ENCODE data around the gene FRS2.
"Not testable (repeated sequence)": the region's sequence is repeated elsewhere in the genome, so short reads cannot be mapped to it uniquely, and the experiment has no call there.

The FRS2 gene

DNA sequence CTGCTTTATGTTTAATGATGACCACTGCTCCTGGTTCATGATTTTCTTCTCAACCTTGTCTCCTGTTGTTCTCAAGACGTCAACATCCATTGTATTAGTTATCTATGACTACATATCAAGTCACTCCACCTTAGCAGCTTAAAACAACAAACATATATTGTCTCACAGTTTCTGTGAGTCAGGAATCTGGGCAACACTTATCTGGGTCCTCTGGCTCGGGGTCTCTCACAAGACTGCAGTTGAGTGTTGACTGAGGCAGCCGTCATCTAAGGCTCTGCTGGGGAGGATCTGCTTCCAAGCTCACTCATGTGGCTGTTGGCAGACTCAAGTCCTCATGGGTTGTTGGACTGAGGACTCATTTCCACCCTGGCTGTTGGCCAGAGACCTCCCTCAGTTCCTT lies 27.3 kb upstream of the FRS2 start:
- Histone ChIP-seq H3K4me3 (ENCODE audit: severe bottlenecking) (no peak overlapping the region), H3K36me3 (ENCODE audit: low read depth) (no peaks in the 10 kb centered on the region), H3K27ac (ENCODE audit: poor library complexity, severe bottlenecking) (no peak overlapping the region), H3K4me1 (ENCODE audit: insufficient read depth, poor library complexity, severe bottlenecking) (no peaks in the 10 kb centered on the region), H3K9me3 (ENCODE audit: severe bottlenecking) (no peaks in the 10 kb centered on the region), H3K27me3 (ENCODE audit: insufficient read depth, poor library complexity, severe bottlenecking) (no peaks in the 10 kb centered on the region)
- ATAC-seq (ENCODE audit: low read depth): peak; percentile 19; the same call in 1 of the 3 replicates
- DNase-seq (ENCODE audit: low spot score): no peak
- no peak for TF ChIP-seq CTCF (IDR thresholded peaks at IDR 0.05; ENCODE audit: poor library complexity, severe bottlenecking)

GRCh38 chr12:69443916-69444315 lies 26.3 kb upstream of the FRS2 start:
- DNase-seq (ENCODE audit: low spot score): no peak
- no peaks in the 10 kb centered on the region for H3K27me3 ChIP-seq (ENCODE audit: insufficient read depth, poor library complexity, severe bottlenecking)
- H3K4me1 ChIP-seq (ENCODE audit: insufficient read depth, poor library complexity, severe bottlenecking): no peaks in the 10 kb centered on the region
- no peaks in the 10 kb centered on the region for H3K36me3 ChIP-seq (ENCODE audit: low read depth)
- ATAC-seq (ENCODE audit: low read depth): no peak; the same call in 2 of the 3 replicates
- no peaks in the 10 kb centered on the region for H3K9me3 ChIP-seq (ENCODE audit: severe bottlenecking)
- no peak overlapping the region for H3K4me3 ChIP-seq (ENCODE audit: severe bottlenecking)
- no peak for TF ChIP-seq CTCF (IDR thresholded peaks at IDR 0.05; ENCODE audit: poor library complexity, severe bottlenecking)
- no peak overlapping the region for H3K27ac ChIP-seq (ENCODE audit: poor library complexity, severe bottlenecking)

- no peak overlapping the region for H3K4me3 ChIP-seq (ENCODE audit: severe bottlenecking)
- no peak for TF ChIP-seq CTCF (IDR thresholded peaks at IDR 0.05; ENCODE audit: poor library complexity, severe bottlenecking)
- H3K4me1 ChIP-seq (ENCODE audit: insufficient read depth, poor library complexity, severe bottlenecking): no peaks in the 10 kb centered on the region
- H3K9me3 ChIP-seq (ENCODE audit: severe bottlenecking): no peaks in the 10 kb centered on the region
- no peaks in the 10 kb centered on the region for H3K36me3 ChIP-seq (ENCODE audit: low read depth)
- ATAC-seq (ENCODE audit: low read depth) (no peak), DNase-seq (ENCODE audit: low spot score) (no peak)
- no peaks in the 10 kb centered on the region for H3K27me3 ChIP-seq (ENCODE audit: insufficient read depth, poor library complexity, severe bottlenecking)
- H3K27ac ChIP-seq (ENCODE audit: poor library complexity, severe bottlenecking): no peak overlapping the region
Observed at GRCh38 chr12:69447892-69448291, 22.3 kb upstream of the FRS2 start.

DNA sequence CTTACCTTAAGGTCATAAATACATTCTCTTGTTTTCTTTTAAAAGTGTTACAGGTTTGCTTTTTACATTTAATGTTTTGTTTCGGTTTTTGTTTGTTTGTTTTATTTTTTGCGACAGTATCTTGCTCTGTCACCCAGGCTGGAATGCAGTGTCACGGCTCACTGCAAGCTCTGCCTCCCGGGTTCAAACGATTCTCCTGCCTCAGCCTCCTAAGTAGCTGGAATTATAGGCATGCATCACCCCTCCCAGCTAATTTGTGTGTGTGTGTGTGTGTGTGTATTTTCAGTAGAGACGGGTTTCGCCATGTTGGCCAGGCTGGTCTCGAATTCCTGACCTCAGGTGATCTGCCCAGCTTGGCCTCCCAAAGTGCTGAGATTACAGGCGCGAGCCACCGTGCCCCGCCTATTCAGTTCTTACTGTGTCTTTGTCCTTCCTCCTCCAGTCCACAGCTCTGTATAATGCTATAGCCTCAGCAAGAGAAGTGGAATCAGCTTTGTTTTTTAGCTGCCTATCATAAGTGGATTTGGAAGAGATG lies 17.5 kb upstream of the FRS2 start:
- not testable (repeated sequence) for DNase-seq (ENCODE audit: low spot score); ATAC-seq (ENCODE audit: low read depth)

DNA sequence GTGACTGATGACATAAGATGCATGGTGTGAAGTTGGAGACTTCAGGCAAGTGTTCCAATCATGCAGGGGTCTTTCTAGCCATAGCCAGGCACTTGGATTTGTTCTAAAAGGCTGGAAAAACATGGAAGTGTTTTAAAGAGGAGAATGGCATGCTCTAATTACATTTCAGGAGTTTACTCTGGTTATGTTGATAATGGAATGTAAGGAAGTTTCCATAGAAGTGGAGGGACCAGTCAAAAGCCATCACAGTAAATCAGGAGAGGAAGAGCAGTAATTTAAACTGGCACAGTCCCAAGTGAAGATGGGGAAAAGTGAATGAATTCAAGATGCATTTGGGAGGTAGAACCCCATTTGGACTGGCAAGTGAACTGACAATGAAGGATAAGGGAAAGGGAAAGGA lies 13.9 kb upstream of the FRS2 start:
- Histone ChIP-seq H3K27me3 (ENCODE audit: insufficient read depth, poor library complexity, severe bottlenecking) (no peaks in the 10 kb centered on the region), H3K27ac (ENCODE audit: poor library complexity, severe bottlenecking) (no peak overlapping the region), H3K36me3 (ENCODE audit: low read depth) (no peaks in the 10 kb centered on the region), H3K4me3 (ENCODE audit: severe bottlenecking) (no peak overlapping the region), H3K9me3 (ENCODE audit: severe bottlenecking) (no peaks in the 10 kb centered on the region), H3K4me1 (ENCODE audit: insufficient read depth, poor library complexity, severe bottlenecking) (no peaks in the 10 kb centered on the region)
- no peak for ATAC-seq (ENCODE audit: low read depth)
- no peak for TF ChIP-seq CTCF (IDR thresholded peaks at IDR 0.05; ENCODE audit: poor library complexity, severe bottlenecking)
- no peak for DNase-seq (ENCODE audit: low spot score)

More for the DNA sequence above, 17.5 kb upstream of the FRS2 start:
- H3K9me3 ChIP-seq (ENCODE audit: severe bottlenecking); H3K27ac ChIP-seq (ENCODE audit: poor library complexity, severe bottlenecking); H3K4me3 ChIP-seq (ENCODE audit: severe bottlenecking); H3K4me1 ChIP-seq (ENCODE audit: insufficient read depth, poor library complexity, severe bottlenecking); H3K27me3 ChIP-seq (ENCODE audit: insufficient read depth, poor library complexity, severe bottlenecking); H3K36me3 ChIP-seq (ENCODE audit: low read depth): not testable (repeated sequence)
